ENCODE results near the gene TGFBRAP1. TPM values are rescaled to one million over a fixed set of nuclear protein-coding genes. Genes with fewer than 3 reads are reported as not detected.

TGFBRAP1 gene
- total and polyA plus RNA-seq, 9 of the 15 experiments (the other 6 are each of a cell fraction or from before 2014, with no cell fraction given), result 3.7 to 18.0 (median 11.0) TPM

DNA sequence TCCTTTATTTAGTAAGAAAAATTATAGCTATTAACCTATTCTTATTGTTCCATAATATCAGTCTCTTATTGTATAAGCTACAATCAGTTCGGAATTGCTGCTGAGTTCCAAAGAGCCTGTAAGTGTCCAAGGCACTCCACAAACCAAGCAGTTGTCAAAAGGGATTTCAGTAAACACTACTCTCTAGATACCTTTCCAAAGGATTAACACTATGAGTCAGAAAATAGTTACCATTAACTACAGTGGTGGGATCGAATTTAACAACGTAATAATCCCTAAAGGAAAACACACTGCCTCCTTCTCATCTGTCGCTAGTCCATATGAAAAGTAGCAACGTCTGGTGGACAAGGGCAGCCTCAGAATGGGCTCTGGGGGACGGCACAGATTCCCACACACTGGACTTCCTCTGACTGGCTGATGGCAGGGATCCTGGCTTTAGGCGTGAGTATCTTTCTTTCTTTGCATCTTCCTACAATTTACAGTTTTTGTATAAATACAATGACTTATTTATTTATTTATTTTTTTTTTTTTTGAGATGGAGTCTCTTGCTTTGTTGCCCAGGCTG lies 8.8 kb downstream of the TGFBRAP1 start:
- Histone ChIP-seq H2AFZ (ENCODE audit: low read depth, low read length) (no peak overlapping the region), H4K20me1 (replicated peaks; ENCODE audit: control insufficient read depth, insufficient read depth, low read length) (0 out of 2 replicates have a peak, but pooled peaks cover 7% of the 10 kb centered on the region), H3K27me3 (ENCODE audit: control insufficient read depth in 2 of 2, insufficient read depth in 2 of 2, low read length in 2 of 2) (no peaks in the 10 kb centered on the region), H3K36me3 (ENCODE audit: control insufficient read depth, insufficient read depth, low read length) (peaks cover 20% of the 10 kb centered on the region; the same call in 2 of the 3 replicates), H3K27ac (ENCODE audit: extremely low read depth, low read depth, low read length) (no peak overlapping the region), H3K4me3 (no peak overlapping the region), H3K4me1 (replicated peaks in 1 of 2; ENCODE audit: control insufficient read depth in 2 of 2, insufficient read depth in 2 of 2, low read length in 2 of 2) (peaks cover 0 to 15% of the 10 kb centered on the region in 2 experiments; a peak in 2 of 5 replicates), H3K9ac (ENCODE audit: insufficient read depth in 1 of 2, low read depth in 2 of 2, low read length in 2 of 2) (no peak overlapping the region), H3K9me1 (ENCODE audit: control insufficient read depth, insufficient read depth, low read length) (peaks cover 3% of the 10 kb centered on the region), H3K79me2 (ENCODE audit: control insufficient read depth, insufficient read depth, low read length) (peaks cover 83% of the 10 kb centered on the region), H3K4me2 (ENCODE audit: insufficient read depth, low read length) (no peak overlapping the region), H3K9me3 (replicated peaks; ENCODE audit: control insufficient read depth, insufficient read depth, low read depth, low read length) (no peaks in the 10 kb centered on the region)
- intact Hi-C loops (cut with micrococcal nuclease) (no loop called here), in situ Hi-C loops (cut with MboI) (no loop called here)
- FAIRE-seq, result no peak
- no peak for DNase-seq (ENCODE audit: extremely low read depth in 1 of 4, low spot score in 3 of 4)
- 64% methylated on average over 7 of the region's 7 CpGs for WGBS (ENCODE audit: insufficient coverage, low coverage, missing lambda C conversion rate)
- no peak for ATAC-seq
- no peak for TF ChIP-seq GTF2A2 (tag; IDR thresholded peaks at IDR 0.05)
- TF ChIP-seq SUPT5H (IDR thresholded peaks at IDR 0.05), result no peak
- no peak for TF ChIP-seq CHD4 (IDR thresholded peaks at IDR 0.05; ENCODE audit: insufficient read depth, insufficient replicate concordance, low read depth, low read length, poor library complexity, severe bottlenecking)
- no peak for TF ChIP-seq CBFA2T3 (IDR thresholded peaks at IDR 0.05)
- no peak for TF ChIP-seq MCM2 (IDR thresholded peaks at IDR 0.05; ENCODE audit: low read depth)
- no peak for TF ChIP-seq NR3C1 (CRISPR knock-in tag; IDR thresholded peaks at IDR 0.05)
- no peak for TF ChIP-seq KDM5B (IDR thresholded peaks at IDR 0.05; ENCODE audit: insufficient replicate concordance, low read depth, low read length)
- no peak for TF ChIP-seq RBBP5 (IDR thresholded peaks at IDR 0.05; ENCODE audit: borderline replicate concordance, insufficient read depth, low read length, poor library complexity, severe bottlenecking)
- TF ChIP-seq, protein P1, sequence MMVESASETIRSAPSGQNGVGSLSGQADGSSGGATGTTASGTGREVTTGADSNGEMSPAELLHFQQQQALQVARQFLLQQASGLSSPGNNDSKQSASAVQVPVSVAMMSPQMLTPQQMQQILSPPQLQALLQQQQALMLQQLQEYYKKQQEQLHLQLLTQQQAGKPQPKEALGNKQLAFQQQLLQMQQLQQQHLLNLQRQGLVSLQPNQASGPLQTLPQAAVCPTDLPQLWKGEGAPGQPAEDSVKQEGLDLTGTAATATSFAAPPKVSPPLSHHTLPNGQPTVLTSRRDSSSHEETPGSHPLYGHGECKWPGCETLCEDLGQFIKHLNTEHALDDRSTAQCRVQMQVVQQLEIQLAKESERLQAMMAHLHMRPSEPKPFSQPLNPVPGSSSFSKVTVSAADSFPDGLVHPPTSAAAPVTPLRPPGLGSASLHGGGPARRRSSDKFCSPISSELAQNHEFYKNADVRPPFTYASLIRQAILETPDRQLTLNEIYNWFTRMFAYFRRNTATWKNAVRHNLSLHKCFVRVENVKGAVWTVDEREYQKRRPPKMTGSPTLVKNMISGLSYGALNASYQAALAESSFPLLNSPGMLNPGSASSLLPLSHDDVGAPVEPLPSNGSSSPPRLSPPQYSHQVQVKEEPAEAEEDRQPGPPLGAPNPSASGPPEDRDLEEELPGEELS (CRISPR knock-in tag; IDR thresholded peaks at IDR 0.05; ENCODE audit: borderline replicate concordance), result no peak
- POLR2A ChIA-PET, result interaction anchor here (1.0 to 3.0 kb wide), 2 partner anchors 9 to 12 kb away, joined by 3 to 20 read pairs; partner anchors contain the start of gene TGFBRAP1
- CTCF ChIA-PET (ENCODE audit: low intra/inter-chr PET ratio), result no interaction called here
- BruUV-seq (replicated peaks), result no TSS peak
